Right atrium auricular region (tissue), 2 donors: ENCODE data around the gene NYAP2. TPM values are rescaled to one million over a fixed set of nuclear protein-coding genes. Genes with fewer than 3 reads are reported as not detected.

ENCODE experiments used
- DNase-seq: peaks from one replicate; pipeline ENCODE4 v3.0.0-alpha.2; 2019; ENCODE audit warnings: low spot score
- H3K27ac ChIP-seq, 2 donors: fragments of 200-600 bp; sonication (generic); 1 replicate in 1 of 2; 2 replicates in 1 of 2; pipeline ENCODE4 v1.5.1; 2016 to 2019
- H3K27me3 ChIP-seq, 2 donors: fragments of 200-600 bp; sonication (generic); one replicate each; pipeline versions ENCODE4 v1.5.1 to v1.6.0; 2017 to 2019
- H3K36me3 ChIP-seq: fragments of 200-600 bp; sonication (generic); one replicate; pipeline ENCODE4 v1.5.1; 2016
- H3K4me1 ChIP-seq, 2 donors: fragments of 200-600 bp; sonication (generic); one replicate each; pipeline versions ENCODE4 v1.5.1 to v1.6.0; 2017 to 2019
- H3K4me3 ChIP-seq, 2 donors: fragments of 200-600 bp; sonication (generic); 1 replicate in 1 of 2; 2 replicates in 1 of 2; pipeline ENCODE4 v1.5.1; 2017 to 2019; ENCODE audit warnings: mild to moderate bottlenecking in 1 of 2, moderate library complexity in 1 of 2
- H3K9me3 ChIP-seq, 2 donors: fragments of 200-600 bp; sonication (generic); one replicate each; pipeline ENCODE4 v1.5.1; 2019
- total RNA-seq, 2 donors: library from RNA; depleted of rRNA; stranded (reverse); fragments of >200 nt; gene quantifications; one replicate each; pipeline ENCODE4 v1.1.0, GENCODE V29; 2016
- TF ChIP-seq, protein P1 (sequence below), 2 donors: fragments of 200-600 bp; sonication (generic); IDR thresholded peaks; one replicate each; pipeline ENCODE4 v1.5.1; 2019; ENCODE audit warnings: antibody characterized with exemption in 2 of 2

The NYAP2 gene
- total RNA-seq, 2 donors from 2014 or later = not detected

- TF ChIP-seq, protein P1, sequence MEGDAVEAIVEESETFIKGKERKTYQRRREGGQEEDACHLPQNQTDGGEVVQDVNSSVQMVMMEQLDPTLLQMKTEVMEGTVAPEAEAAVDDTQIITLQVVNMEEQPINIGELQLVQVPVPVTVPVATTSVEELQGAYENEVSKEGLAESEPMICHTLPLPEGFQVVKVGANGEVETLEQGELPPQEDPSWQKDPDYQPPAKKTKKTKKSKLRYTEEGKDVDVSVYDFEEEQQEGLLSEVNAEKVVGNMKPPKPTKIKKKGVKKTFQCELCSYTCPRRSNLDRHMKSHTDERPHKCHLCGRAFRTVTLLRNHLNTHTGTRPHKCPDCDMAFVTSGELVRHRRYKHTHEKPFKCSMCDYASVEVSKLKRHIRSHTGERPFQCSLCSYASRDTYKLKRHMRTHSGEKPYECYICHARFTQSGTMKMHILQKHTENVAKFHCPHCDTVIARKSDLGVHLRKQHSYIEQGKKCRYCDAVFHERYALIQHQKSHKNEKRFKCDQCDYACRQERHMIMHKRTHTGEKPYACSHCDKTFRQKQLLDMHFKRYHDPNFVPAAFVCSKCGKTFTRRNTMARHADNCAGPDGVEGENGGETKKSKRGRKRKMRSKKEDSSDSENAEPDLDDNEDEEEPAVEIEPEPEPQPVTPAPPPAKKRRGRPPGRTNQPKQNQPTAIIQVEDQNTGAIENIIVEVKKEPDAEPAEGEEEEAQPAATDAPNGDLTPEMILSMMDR (IDR thresholded peaks at IDR 0.05) = no peak
- DNase-seq = no peak
- H3K36me3 ChIP-seq = no peaks in the 10 kb centered on the region
These were observed 96.2 kb downstream of the NYAP2 start for GRCh38 chr2:225495706-225496105.

GRCh38 chr2:225496568-225496967 is 97.1 kb downstream of the NYAP2 start:
- H3K4me3 ChIP-seq = no peak overlapping the region
- no peaks in the 10 kb centered on the region for H3K4me1 ChIP-seq
- DNase-seq = no peak
- H3K9me3 ChIP-seq = no peaks in the 10 kb centered on the region
- no peaks in the 10 kb centered on the region for H3K36me3 ChIP-seq
- no peak overlapping the region for H3K27ac ChIP-seq
- H3K27me3 ChIP-seq = no peaks in the 10 kb centered on the region
- TF ChIP-seq, protein P1 (IDR thresholded peaks at IDR 0.05) = no peak

More at GRCh38 chr2:225495706-225496105, 96.2 kb downstream of the NYAP2 start:
- Histone ChIP-seq H3K4me1 (no peaks in the 10 kb centered on the region), H3K27ac (no peak overlapping the region), H3K27me3 (no peaks in the 10 kb centered on the region), H3K9me3 (no peaks in the 10 kb centered on the region), H3K4me3 (no peak overlapping the region)

- no peak for DNase-seq
- TF ChIP-seq, protein P1 (IDR thresholded peaks at IDR 0.05) = no peak
- no peaks in the 10 kb centered on the region for H3K36me3 ChIP-seq
- no peak overlapping the region for H3K4me3 ChIP-seq
- H3K27me3 ChIP-seq = no peaks in the 10 kb centered on the region
- H3K9me3 ChIP-seq = no peaks in the 10 kb centered on the region
- no peak overlapping the region for H3K27ac ChIP-seq
- no peaks in the 10 kb centered on the region for H3K4me1 ChIP-seq
These were observed 97.7 kb downstream of the NYAP2 start for GRCh38 chr2:225497166-225497565.

DNA sequence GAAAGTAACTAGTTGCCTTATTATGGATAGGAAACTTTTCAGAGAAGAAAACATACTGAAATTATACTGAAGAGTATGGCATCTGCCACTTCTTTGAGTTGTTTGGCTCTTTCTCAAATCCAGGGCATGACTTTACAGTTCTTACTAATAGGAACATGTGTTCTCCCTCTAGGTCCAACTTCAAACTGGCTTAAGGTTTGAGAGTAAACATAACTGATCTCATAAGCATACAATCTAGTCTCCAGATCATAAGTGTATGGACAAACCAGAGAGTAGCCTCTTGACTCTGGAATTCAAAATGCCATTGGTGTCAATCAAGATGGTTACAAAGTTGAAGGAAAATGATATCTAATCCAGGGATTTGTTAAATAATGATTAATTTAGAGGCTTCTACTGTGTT is 101.5 kb downstream of the NYAP2 start:
- TF ChIP-seq, protein P1 (IDR thresholded peaks at IDR 0.05) = no peak
- H3K9me3 ChIP-seq = no peaks in the 10 kb centered on the region
- H3K4me3 ChIP-seq = no peak overlapping the region
- H3K27ac ChIP-seq = no peak overlapping the region
- H3K36me3 ChIP-seq = no peaks in the 10 kb centered on the region
- H3K4me1 ChIP-seq = no peaks in the 10 kb centered on the region
- DNase-seq = no peak
- no peaks in the 10 kb centered on the region for H3K27me3 ChIP-seq

GRCh38 chr2:225502971-225503370 is 103.5 kb downstream of the NYAP2 start:
- Histone ChIP-seq H3K27ac (no peak overlapping the region), H3K36me3 (no peaks in the 10 kb centered on the region), H3K27me3 (no peaks in the 10 kb centered on the region), H3K4me3 (no peak overlapping the region), H3K9me3 (no peaks in the 10 kb centered on the region), H3K4me1 (no peaks in the 10 kb centered on the region)
- TF ChIP-seq, protein P1 (IDR thresholded peaks at IDR 0.05) = no peak
- no peak for DNase-seq

DNA sequence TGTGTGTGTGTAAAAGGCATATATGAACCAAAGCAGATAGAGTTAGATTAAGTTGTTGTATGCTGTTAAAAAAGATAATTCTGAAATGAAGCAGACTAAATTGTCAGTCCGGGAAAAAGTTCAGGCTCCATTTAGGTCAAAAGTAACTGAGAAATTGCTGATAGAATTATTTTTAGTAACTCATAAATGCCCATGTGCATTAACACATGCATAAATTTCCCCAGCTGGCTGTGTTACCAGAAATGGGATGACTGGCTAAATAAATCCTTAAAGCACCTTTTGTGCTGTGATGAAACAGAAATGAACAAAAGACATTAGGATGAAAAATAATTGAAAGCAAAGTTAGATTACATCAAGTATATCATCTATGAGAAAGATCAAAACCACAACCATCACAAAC is 111.3 kb downstream of the NYAP2 start:
- DNase-seq = no peak
- H3K36me3 ChIP-seq = no peaks in the 10 kb centered on the region
- no peak overlapping the region for H3K4me3 ChIP-seq
- no peaks in the 10 kb centered on the region for H3K4me1 ChIP-seq
- no peaks in the 10 kb centered on the region for H3K27me3 ChIP-seq
- H3K9me3 ChIP-seq = no peaks in the 10 kb centered on the region
- TF ChIP-seq, protein P1 (IDR thresholded peaks at IDR 0.05) = no peak
- H3K27ac ChIP-seq = no peak overlapping the region
